Neural cell (in vitro differentiated cells): ENCODE measurements around the gene ZFX. TPM values are rescaled to one million over a fixed set of nuclear protein-coding genes. Genes with fewer than 3 reads are reported as not detected.

Experiments
- H2AFZ ChIP-seq: fragments of 200-600, 300-800 bp; sonication (generic), shearing (Covaris generic); 2 replicates; pipeline ENCODE4 v1.6.0; 2014; ENCODE audit warnings: low read depth, mild to moderate bottlenecking, antibody characterized with exemption, low read length, moderate library complexity
- H3F3A ChIP-seq: fragments of 200-600 bp; shearing (Covaris generic); 2 replicates; pipeline ENCODE4 v1.6.1; 2016; ENCODE audit warnings: mild to moderate bottlenecking, moderate library complexity, mixed read lengths, antibody characterized with exemption, low read length; ENCODE audit not compliant: insufficient read depth, poor library complexity, severe bottlenecking
- H3K27ac ChIP-seq: fragments of 200-600, 300-800 bp; sonication (generic), shearing (Covaris generic); 2 replicates; pipeline ENCODE4 v1.5.1; 2014; ENCODE audit warnings: mild to moderate bottlenecking, low read length, moderate library complexity
- H3K27me3 ChIP-seq: fragments of 300-800, 200-600 bp; sonication (generic), shearing (Covaris generic); 2 replicates; pipeline ENCODE4 v1.6.0; 2014; ENCODE audit warnings: mild to moderate bottlenecking, low read depth, low read length, moderate library complexity; ENCODE audit not compliant: insufficient read depth
- H3K36me3 ChIP-seq: fragments of 300-800, 200-600 bp; sonication (generic), shearing (Covaris generic); 2 replicates; pipeline ENCODE4 v1.5.1; 2014; ENCODE audit warnings: mild to moderate bottlenecking, antibody characterized with exemption, low read length, moderate library complexity; ENCODE audit not compliant: insufficient read depth
- H3K4me2 ChIP-seq: fragments of 300-800, 200-600 bp; sonication (generic), shearing (Covaris generic); 2 replicates; pipeline ENCODE4 v1.6.0; 2014; ENCODE audit warnings: mild to moderate bottlenecking, low read length
- H3K4me3 ChIP-seq: fragments of 300-800, 200-600 bp; sonication (generic), shearing (Covaris generic); 2 replicates; pipeline ENCODE4 v1.5.1; 2014; ENCODE audit warnings: mild to moderate bottlenecking, low read length, moderate library complexity
- H3K79me2 ChIP-seq: fragments of 200-600 bp; shearing (Covaris generic); replicated peaks from 2 replicates; pipeline ENCODE4 v1.6.0; 2014; ENCODE audit warnings: mild to moderate bottlenecking, low read length, moderate library complexity; ENCODE audit not compliant: insufficient read depth
- H3K9ac ChIP-seq: fragments of 300-800, 200-600 bp; sonication (generic), shearing (Covaris generic); 2 replicates; pipeline ENCODE4 v1.6.1; 2016; ENCODE audit warnings: mild to moderate bottlenecking, low read length, mixed read lengths
- H3K9me2 ChIP-seq: fragments of 200-600 bp; shearing (Covaris generic); 2 replicates; pipeline ENCODE4 v1.6.1; 2016; ENCODE audit warnings: mild to moderate bottlenecking, low read length, mixed read lengths; ENCODE audit not compliant: insufficient read depth
- H3K9me3 ChIP-seq: fragments of 200-600, 300-800 bp; sonication (generic), shearing (Covaris generic); 2 replicates; pipeline ENCODE4 v1.6.1; 2016; ENCODE audit warnings: mild to moderate bottlenecking, mixed run types, low read length, moderate library complexity, mixed read lengths
- H4K20me1 ChIP-seq: fragments of 200-600 bp; shearing (Covaris generic); 2 replicates; pipeline ENCODE4 v1.6.1; 2016; ENCODE audit warnings: mild to moderate bottlenecking, mixed run types; ENCODE audit not compliant: insufficient read depth
- CTCF ChIP-seq: fragments of 450-650 bp; IDR thresholded peaks from 2 replicates; pipeline ENCODE4 v1.5.1; 2014; ENCODE audit warnings: antibody characterized with exemption, mild to moderate bottlenecking, moderate library complexity; ENCODE audit not compliant: poor library complexity, severe bottlenecking
- EP300 ChIP-seq: fragments of 450-650 bp; conservative IDR thresholded peaks from 2 replicates; pipeline ENCODE4 v1.6.1; 2014; ENCODE audit warnings: antibody characterized with exemption, mild to moderate bottlenecking, moderate library complexity; ENCODE audit not compliant: poor library complexity, severe bottlenecking
- EZH2 ChIP-seq: fragments of 200-600, 300-800 bp; shearing (Covaris generic), sonication (generic); IDR thresholded peaks from 2 replicates; pipeline ENCODE4 v1.6.1; 2014; ENCODE audit warnings: antibody characterized with exemption, low read length, borderline replicate concordance, mild to moderate bottlenecking; ENCODE audit not compliant: insufficient read depth, poor library complexity, severe bottlenecking
- MXI1 ChIP-seq: fragments of 450-650 bp; conservative IDR thresholded peaks from 2 replicates; pipeline ENCODE4 v1.6.1; 2014; ENCODE audit warnings: antibody characterized with exemption, mild to moderate bottlenecking; ENCODE audit not compliant: poor library complexity, severe bottlenecking
- POLR2AphosphoS5 ChIP-seq: IDR thresholded peaks from 2 replicates; pipeline ENCODE4 v1.6.1; 2012
- RAD21 ChIP-seq: fragments of 450-650 bp; conservative IDR thresholded peaks from 2 replicates; pipeline ENCODE4 v1.6.1; 2014; ENCODE audit warnings: antibody characterized with exemption, mild to moderate bottlenecking, moderate library complexity
- REST ChIP-seq: IDR thresholded peaks from 2 replicates; pipeline ENCODE4 v1.6.1; 2012; ENCODE audit warnings: borderline replicate concordance
- SMC3 ChIP-seq: fragments of 450-650 bp; conservative IDR thresholded peaks from 2 replicates; pipeline ENCODE4 v1.6.1; 2014; ENCODE audit warnings: antibody characterized with exemption, mild to moderate bottlenecking, moderate library complexity; ENCODE audit not compliant: poor library complexity
- TAF1 ChIP-seq: IDR thresholded peaks from 2 replicates; pipeline ENCODE4 v1.6.1; 2012; ENCODE audit warnings: low read depth
- polyA plus RNA-seq: library from polyadenylated mRNA; depleted of rRNA; stranded (reverse); fragments of >200 nt; gene quantifications from 2 replicates; pipeline ENCODE4 v1.2.3, GENCODE V29; 2014

The ZFX gene
- polyA plus RNA-seq, 1 donor from 2014 or later, result 12.5 TPM

- H3K4me2 ChIP-seq, result no peak overlapping the region
- no peak overlapping the region for H3K9ac ChIP-seq
- no peaks in the 10 kb centered on the region for H3K36me3 ChIP-seq
- H2AFZ ChIP-seq, result no peak overlapping the region
- no peaks in the 10 kb centered on the region for H3F3A ChIP-seq
- no peak for TF ChIP-seq EP300
- TF ChIP-seq SMC3, result no peak
- TF ChIP-seq TAF1, result no peak
- TF ChIP-seq REST, result no peak
- no peak for TF ChIP-seq RAD21
- TF ChIP-seq EZH2, result no peak
- no peak for TF ChIP-seq POLR2AphosphoS5
- no peak for TF ChIP-seq CTCF
- TF ChIP-seq MXI1, result no peak
- H3K27me3 ChIP-seq, result no peaks in the 10 kb centered on the region
- no peak overlapping the region for H3K27ac ChIP-seq
- no peaks in the 10 kb centered on the region for H3K9me2 ChIP-seq
- no peaks in the 10 kb centered on the region for H3K9me3 ChIP-seq
- H3K79me2 ChIP-seq, result no peaks in the 10 kb centered on the region
- no peaks in the 10 kb centered on the region for H4K20me1 ChIP-seq
- no peak overlapping the region for H3K4me3 ChIP-seq
These were observed 32.3 kb upstream of the ZFX start for GRCh38 chrX:24117258-24117657.

GRCh38 chrX:24124244-24124799 lies 25.2 kb upstream of the ZFX start:
- H2AFZ ChIP-seq, result no peak overlapping the region
- H3K4me2 ChIP-seq, result no peak overlapping the region
- no peak for TF ChIP-seq RAD21
- no peak for TF ChIP-seq TAF1
- no peak for TF ChIP-seq SMC3
- no peak for TF ChIP-seq EP300
- TF ChIP-seq MXI1, result no peak
- TF ChIP-seq REST, result no peak
- no peak for TF ChIP-seq POLR2AphosphoS5
- TF ChIP-seq EZH2, result no peak
- no peak for TF ChIP-seq CTCF
- H3K9me3 ChIP-seq, result no peaks in the 10 kb centered on the region
- no peaks in the 10 kb centered on the region for H3K79me2 ChIP-seq
- no peak overlapping the region for H3K4me3 ChIP-seq
- H3K27me3 ChIP-seq, result no peaks in the 10 kb centered on the region
- no peaks in the 10 kb centered on the region for H3F3A ChIP-seq
- H3K9me2 ChIP-seq, result no peaks in the 10 kb centered on the region
- no peaks in the 10 kb centered on the region for H3K36me3 ChIP-seq
- no peak overlapping the region for H3K27ac ChIP-seq
- no peaks in the 10 kb centered on the region for H4K20me1 ChIP-seq
- H3K9ac ChIP-seq, result no peak overlapping the region
